Endothelial cell of umbilical vein (primary cell): Measurements from ENCODE around the gene GRM2.

Experiments used
- TF ChIP-seq, protein P1 (sequence below): IDR thresholded peaks from 2 replicates; pipeline ENCODE4 v1.6.1; 2011; ENCODE audit not compliant: insufficient read depth, insufficient read length
- TF ChIP-seq, protein P2 (sequence below), 2 donors: IDR thresholded peaks; 1 replicate in 1 of 2; 2 replicates in 1 of 2; pipeline ENCODE4 v1.5.1; 2011; ENCODE audit warnings: low read length in 2 of 2, mild to moderate bottlenecking in 2 of 2, moderate library complexity in 2 of 2, control low read depth in 1 of 2, inconsistent platforms in 1 of 2, low read depth in 1 of 2; ENCODE audit not compliant: insufficient read depth in 1 of 2; ENCODE audit errors: extremely low read depth in 1 of 2

DNA sequence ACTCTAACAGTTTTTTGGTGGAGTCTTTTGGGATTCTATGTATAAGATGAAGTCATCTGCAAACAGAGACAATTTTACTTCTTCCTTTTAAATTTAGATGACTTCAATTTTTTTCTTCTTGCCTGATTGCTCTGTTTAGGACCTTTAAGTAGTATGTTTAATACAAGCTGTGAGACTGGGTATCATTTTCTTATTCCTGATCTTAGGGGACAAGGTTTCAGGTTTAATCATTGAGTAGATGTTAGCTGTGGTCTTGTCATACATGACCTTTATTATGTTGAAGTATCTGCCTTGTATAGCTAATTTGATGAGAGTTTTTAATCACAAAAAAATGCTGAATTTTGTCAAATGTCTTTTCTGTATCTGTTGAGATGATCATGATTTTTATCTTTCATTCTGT lies 20.6 kb downstream of the GRM2 start:
- TF ChIP-seq, protein P1, sequence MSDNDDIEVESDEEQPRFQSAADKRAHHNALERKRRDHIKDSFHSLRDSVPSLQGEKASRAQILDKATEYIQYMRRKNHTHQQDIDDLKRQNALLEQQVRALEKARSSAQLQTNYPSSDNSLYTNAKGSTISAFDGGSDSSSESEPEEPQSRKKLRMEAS = no peak
- TF ChIP-seq, protein P2, sequence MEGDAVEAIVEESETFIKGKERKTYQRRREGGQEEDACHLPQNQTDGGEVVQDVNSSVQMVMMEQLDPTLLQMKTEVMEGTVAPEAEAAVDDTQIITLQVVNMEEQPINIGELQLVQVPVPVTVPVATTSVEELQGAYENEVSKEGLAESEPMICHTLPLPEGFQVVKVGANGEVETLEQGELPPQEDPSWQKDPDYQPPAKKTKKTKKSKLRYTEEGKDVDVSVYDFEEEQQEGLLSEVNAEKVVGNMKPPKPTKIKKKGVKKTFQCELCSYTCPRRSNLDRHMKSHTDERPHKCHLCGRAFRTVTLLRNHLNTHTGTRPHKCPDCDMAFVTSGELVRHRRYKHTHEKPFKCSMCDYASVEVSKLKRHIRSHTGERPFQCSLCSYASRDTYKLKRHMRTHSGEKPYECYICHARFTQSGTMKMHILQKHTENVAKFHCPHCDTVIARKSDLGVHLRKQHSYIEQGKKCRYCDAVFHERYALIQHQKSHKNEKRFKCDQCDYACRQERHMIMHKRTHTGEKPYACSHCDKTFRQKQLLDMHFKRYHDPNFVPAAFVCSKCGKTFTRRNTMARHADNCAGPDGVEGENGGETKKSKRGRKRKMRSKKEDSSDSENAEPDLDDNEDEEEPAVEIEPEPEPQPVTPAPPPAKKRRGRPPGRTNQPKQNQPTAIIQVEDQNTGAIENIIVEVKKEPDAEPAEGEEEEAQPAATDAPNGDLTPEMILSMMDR (IDR thresholded peaks at IDR 0.05; ENCODE audit: extremely low read depth in 1 of 2, insufficient read depth in 1 of 2, low read depth in 1 of 2, low read length in 2 of 2) = no peak
